HUES64 (cell line): ENCODE results near the gene SYNGR1.
A peak's percentile ranks its signal among the peaks of the same experiment; 100 is the strongest.
"Not testable (repeated sequence)": the region's sequence is repeated elsewhere in the genome, so short reads cannot be mapped to it uniquely, and the experiment has no call there.

Experiments
- H3K27ac ChIP-seq: 2 replicates; pipeline ENCODE4 v1.7.0; 2013; ENCODE audit warnings: low read depth, low read length, inconsistent platforms
- H3K27me3 ChIP-seq: 2 replicates; pipeline ENCODE4 v1.6.1; 2013; ENCODE audit warnings: mild to moderate bottlenecking, low read length; ENCODE audit not compliant: insufficient read depth
- H3K36me3 ChIP-seq: 2 replicates; pipeline ENCODE4 v1.6.1; 2013; ENCODE audit warnings: mild to moderate bottlenecking, low read length; ENCODE audit not compliant: insufficient read depth
- H3K4me1 ChIP-seq: 2 replicates; pipeline ENCODE4 v1.6.1; 2013; ENCODE audit warnings: mild to moderate bottlenecking, low read length, moderate library complexity; ENCODE audit not compliant: insufficient read depth
- H3K4me3 ChIP-seq: 2 replicates; pipeline ENCODE4 v1.5.1; 2013; ENCODE audit warnings: mild to moderate bottlenecking, low read length, moderate library complexity
- H3K9ac ChIP-seq: 2 replicates; pipeline ENCODE4 v1.6.1; 2013; ENCODE audit warnings: mild to moderate bottlenecking, low read depth, low read length
- H3K9me3 ChIP-seq: 2 replicates; pipeline ENCODE4 v1.6.1; 2013; ENCODE audit warnings: low read depth, low read length; ENCODE audit not compliant: insufficient read depth
- WGBS: fragments of 150-250, 120-280 bp; methylation state at CpG from one replicate; pipeline ENCODE4 v1.1.7; 2013; ENCODE audit warnings: missing lambda C conversion rate; 5-methylcytosine and 5-hydroxymethylcytosine counted together

The SYNGR1 gene

DNA sequence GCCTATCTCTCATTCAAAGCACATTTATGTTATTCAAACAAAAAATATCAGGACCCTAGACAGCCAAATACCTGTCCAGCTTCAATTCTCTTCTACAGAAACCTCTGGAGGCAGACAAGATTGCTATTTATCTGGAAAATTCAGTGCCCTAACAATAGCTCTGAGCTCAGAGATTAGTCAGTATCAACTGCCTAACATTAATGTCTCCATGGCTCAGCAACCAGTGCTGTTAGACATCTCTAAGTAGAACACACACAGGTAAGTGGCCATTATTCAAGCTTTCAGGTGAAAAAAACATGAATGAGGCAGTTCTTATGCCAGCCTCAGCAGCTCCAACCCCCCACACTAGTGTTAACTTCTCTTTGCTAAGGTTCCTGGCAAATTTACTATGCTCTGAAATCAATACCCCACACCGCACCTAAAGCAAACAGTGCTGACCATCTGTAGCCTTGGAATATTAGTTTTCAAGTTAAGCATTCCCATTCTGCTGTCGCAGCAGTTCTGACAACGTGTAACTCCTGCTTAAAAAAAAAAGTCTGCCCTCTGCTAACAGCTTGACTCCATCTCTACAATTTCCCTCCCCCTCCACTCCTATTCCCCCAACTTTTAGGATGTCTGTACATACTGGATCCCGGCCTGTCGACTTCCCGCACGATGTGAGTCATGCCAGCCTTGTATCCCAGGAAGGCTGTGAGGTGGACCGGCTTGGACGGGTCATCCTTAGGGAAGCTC, 31.9 kb upstream of the SYNGR1 start:
- Histone ChIP-seq H3K27ac (peak overlapping the region; percentile 99), H3K9me3 (no peaks in the 10 kb centered on the region), H3K27me3 (no peaks in the 10 kb centered on the region), H3K36me3 (peaks cover 61% of the 10 kb centered on the region), H3K9ac (peak overlapping the region; percentile 100), H3K4me3 (peak overlapping the region; percentile 92), H3K4me1 (peaks cover 12% of the 10 kb centered on the region; the same call in 1 of the 2 replicates)
- 9% methylated on average over 7 of the region's 9 CpGs for WGBS

DNA sequence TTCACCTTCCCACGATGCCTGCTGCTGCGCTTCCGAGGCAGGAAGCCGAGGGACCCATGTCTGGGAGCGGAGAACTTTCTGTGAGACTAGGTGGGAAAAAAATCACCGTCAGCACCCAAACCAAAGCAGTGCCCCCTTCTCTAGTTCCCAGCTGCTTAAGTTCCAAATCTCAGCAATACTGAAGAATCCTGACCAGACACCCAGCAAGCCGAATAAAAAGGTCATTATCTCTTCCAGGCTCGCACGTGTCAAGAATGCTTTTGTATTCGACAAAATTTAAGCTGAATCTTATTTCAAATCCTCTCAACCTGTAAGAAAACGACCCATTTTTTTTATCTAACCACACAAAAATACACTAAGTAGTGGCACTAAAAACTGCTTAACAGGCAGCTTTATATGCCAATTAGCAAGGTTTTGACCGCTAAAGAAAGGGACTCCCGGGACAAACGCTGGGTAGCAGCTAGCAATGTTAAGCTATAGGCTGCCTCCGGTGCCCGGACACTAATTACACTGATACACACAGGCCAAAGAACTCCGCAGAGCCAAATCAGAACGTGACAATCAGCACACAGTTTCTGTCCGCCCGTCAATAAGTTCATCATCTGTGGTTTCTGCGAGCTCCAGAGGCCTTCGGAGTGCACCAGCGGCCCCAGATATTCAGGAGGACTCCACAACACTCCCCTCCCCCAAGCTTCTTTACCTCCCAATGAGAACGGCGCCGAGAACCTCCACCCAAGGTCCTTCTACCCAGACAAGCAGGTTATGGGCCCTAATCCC, 31.1 kb upstream of the SYNGR1 start:
- Histone ChIP-seq H3K36me3 (peaks cover 53% of the 10 kb centered on the region), H3K4me1 (peaks cover 12% of the 10 kb centered on the region; the same call in 1 of the 2 replicates), H3K9me3 (no peaks in the 10 kb centered on the region), H3K27ac (peak overlapping the region; percentile 99), H3K9ac (peak overlapping the region; percentile 100), H3K27me3 (no peaks in the 10 kb centered on the region), H3K4me3 (peak overlapping the region; percentile 92)
- 2% methylated on average over 23 of the region's 26 CpGs for WGBS

DNA sequence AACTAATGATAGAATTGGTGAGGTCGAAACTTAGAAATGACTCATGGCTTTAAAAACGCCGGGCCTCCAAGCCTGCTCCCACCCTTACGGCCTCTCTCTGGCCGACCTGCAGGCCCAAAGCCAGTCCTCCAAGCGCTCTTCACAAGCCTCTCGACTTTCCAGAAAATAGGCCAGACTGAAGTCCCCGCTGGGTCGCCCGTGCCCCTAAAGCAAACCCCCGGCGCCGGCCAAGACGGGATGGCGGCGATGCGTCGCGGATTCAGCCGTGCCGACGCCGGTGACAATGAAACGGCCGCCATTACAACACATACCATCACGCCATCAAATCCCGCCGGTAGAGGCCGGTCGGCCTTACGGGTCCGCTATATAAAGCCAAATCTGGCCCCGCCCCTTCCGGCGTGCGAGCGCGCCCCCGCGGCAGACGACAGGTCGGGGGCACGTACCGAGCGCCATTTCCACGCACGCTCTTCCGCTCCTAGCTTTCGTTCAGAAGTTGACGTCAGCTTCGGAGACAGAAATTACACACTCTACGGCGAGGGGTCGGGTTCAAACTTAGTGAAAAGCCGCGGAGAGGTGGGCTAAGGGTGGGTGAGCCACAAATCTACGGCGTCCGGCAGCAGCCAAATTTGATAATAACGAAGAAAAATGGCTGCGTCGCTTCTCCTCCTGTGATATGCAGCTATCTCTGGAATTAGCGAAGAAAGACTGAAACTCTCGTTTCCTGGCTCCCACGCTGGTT, 30.3 kb upstream of the SYNGR1 start, which contains the start of gene RPL3:
TSS of gene RPL3 (minus strand) at position 340 of the 739 bp plus-strand sequence. CDS start at position 314, 26 bp downstream.
- Histone ChIP-seq H3K27me3 (no peaks in the 10 kb centered on the region), H3K4me1 (peaks cover 12% of the 10 kb centered on the region; the same call in 1 of the 2 replicates), H3K27ac (peak within 1 kb of the TSS; percentile 99), H3K4me3 (peak within 1 kb of the TSS; percentile 92), H3K9ac (peak within 1 kb of the TSS; percentile 100), H3K36me3 (peaks cover 46% of the 10 kb centered on the region), H3K9me3 (no peaks in the 10 kb centered on the region)
- under 1% methylated on average over 65 of the region's 65 CpGs for WGBS

DNA sequence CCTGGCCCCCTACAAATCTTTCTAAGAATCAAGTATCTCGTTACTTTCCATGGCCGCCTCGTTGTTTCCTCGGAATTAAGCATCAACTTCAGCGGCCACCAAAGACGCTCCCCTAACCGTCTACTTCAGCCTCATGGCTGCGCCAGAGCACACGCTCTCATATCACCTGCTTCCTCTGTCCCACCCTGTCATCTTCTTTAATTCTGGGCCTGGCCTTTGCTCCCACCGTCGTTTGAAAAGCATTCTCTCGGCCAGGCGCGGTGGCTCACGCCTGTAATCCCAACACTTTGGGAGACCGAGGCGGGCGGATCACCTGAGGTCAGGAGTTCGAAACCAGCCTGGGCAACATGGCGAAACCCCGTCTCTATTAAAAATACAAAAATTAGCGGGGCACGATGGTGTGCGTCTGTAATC, 29.2 kb upstream of the SYNGR1 start:
- peak overlapping the region; percentile 92 for H3K4me3 ChIP-seq
- WGBS, result 90% methylated on average over 24 of the region's 24 CpGs
- peaks cover 34% of the 10 kb centered on the region for H3K36me3 ChIP-seq
- H3K4me1 ChIP-seq, result peaks cover 12% of the 10 kb centered on the region; the same call in 1 of the 2 replicates
- not testable (repeated sequence) for H3K27me3 ChIP-seq, H3K9me3 ChIP-seq
- H3K9ac ChIP-seq, result peak overlapping the region; percentile 100
- peak overlapping the region; percentile 99; the same call in 1 of the 2 replicates for H3K27ac ChIP-seq

DNA sequence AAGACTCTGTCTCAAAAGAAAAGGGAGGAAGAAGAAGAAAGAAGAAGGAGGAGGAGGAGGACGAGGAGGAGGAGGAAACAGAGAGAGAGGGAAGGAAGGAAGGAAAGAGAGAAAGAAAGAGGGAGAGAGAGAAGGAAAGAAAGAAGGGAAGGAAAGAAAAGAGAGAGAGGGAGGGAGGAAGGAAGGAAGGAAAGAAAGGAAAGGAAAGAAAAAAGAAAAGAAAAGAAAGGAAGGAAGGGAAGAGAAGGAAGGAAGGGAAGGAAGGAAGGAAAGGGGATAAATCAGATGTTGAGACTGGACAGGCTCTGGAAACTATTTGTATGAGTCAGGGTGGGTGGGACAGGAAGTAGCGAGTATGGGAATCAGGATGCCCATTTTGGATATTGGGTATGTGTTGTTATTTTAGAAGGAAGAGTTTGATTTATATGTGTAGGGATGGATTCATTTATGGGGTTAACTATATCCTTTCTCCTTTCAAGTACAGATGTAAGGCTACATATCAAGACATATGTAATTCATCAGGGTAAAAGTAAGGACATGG, 24.3 kb upstream of the SYNGR1 start:
- Histone ChIP-seq H3K9me3 (no peaks in the 10 kb centered on the region), H3K4me1 (no peaks in the 10 kb centered on the region), H3K4me3 (no peak overlapping the region), H3K27ac (no peak overlapping the region), H3K27me3 (no peaks in the 10 kb centered on the region), H3K9ac (no peak overlapping the region), H3K36me3 (no peaks in the 10 kb centered on the region)
- 82% methylated on average over 2 of the region's 2 CpGs for WGBS

DNA sequence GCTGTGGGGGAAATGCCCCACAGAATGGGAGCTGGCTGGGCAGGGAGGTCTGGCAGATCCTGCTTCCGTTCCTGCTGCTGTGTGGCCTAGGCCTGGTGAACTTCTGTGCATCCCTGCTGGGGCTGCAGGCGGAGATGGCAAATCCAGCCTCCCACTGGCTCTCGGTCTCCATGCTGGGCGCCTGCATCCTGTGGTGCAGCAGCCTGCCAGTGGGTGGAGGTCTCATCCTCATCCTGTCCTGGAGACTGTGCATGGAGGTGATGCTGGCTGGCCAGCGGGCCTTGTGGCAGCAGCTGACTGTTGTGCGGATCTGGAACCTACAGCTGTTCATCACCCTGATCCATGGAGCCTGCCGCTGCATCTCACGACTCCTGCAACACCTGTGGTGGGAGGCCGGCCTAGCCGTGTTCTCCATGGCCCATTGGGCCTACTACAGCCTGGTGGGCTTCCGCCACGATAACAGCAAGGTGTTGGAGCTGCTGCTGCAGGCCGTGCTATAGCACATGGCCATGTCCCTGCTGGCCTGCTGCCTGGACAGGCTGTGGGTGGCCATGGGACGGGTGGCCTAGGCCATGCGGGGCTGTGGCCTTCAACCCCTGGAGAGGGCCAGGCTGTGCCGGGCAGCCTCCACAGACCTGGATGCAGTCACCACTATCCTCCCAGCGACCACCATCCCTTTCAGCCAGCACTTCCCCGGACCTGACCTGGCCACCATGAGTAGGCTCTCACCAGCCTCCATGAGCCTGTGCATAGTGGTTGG, 21.6 kb upstream of the SYNGR1 start:
- H3K27ac ChIP-seq, result no peak overlapping the region
- H3K27me3 ChIP-seq, result no peaks in the 10 kb centered on the region
- no peaks in the 10 kb centered on the region for H3K4me1 ChIP-seq
- no peaks in the 10 kb centered on the region for H3K36me3 ChIP-seq
- 95% methylated on average over 18 of the region's 18 CpGs for WGBS
- no peak overlapping the region for H3K4me3 ChIP-seq
- no peaks in the 10 kb centered on the region for H3K9me3 ChIP-seq
- no peak overlapping the region for H3K9ac ChIP-seq

DNA sequence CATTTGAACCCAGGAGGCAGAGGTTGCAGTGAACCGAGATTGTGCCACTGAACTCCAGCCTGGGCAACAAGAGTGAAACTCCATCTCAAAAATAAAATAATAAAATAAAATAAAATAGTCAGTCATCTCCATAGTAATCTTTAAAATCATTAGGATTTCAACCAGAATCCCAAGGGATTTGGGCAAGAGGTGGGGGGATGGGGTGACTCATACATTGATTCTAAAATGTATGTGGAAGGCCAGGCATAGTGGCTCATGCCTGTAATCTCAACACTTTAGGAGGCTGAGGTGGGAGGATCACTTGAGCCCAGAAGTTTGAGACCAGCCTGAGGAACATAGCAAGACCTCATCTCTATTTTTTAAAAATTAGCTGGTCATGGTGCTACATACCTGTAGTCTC, 19.2 kb upstream of the SYNGR1 start:
- not testable (repeated sequence) for H3K36me3 ChIP-seq, H3K4me1 ChIP-seq, H3K27me3 ChIP-seq, H3K4me3 ChIP-seq, H3K9ac ChIP-seq, H3K9me3 ChIP-seq, H3K27ac ChIP-seq
- no CpG with 5 or more reads among the region's 1 CpG for WGBS

DNA sequence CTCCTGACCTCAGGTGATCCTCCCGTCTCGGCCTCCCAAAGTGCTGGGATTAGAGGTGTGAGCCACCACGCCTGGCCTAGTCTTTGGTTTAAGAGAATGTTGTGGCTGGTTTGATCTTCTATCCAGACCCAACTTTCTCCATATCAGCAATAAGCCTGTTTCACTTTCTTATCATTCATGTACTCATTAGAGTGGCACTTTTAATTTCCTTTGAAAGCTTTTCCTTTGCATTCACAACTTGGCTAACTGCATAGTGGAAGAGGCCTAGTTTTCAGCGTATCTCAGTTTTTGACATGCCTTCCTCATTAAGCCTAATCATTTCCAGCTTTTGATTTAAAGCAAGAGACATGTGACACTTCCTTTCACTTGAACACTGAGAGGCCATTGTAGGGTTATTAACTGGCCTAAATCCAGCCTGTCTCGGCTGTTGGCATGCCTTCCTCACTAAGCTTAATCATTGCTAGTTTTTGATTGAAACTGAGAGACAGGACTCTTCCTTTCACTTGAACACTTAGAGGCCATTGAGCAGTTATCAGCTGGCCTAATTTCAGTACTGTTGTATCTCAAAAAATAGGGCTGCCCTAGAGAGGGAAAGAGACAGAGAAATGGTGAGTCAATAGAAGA, 17.2 kb upstream of the SYNGR1 start:
- Histone ChIP-seq H3K36me3 (no peaks in the 10 kb centered on the region), H3K4me1 (no peaks in the 10 kb centered on the region), H3K4me3 (no peak overlapping the region), H3K27me3 (no peaks in the 10 kb centered on the region), H3K27ac (no peak overlapping the region), H3K9me3 (no peaks in the 10 kb centered on the region), H3K9ac (no peak overlapping the region)
- 94% methylated on average over 5 of the region's 5 CpGs for WGBS

DNA sequence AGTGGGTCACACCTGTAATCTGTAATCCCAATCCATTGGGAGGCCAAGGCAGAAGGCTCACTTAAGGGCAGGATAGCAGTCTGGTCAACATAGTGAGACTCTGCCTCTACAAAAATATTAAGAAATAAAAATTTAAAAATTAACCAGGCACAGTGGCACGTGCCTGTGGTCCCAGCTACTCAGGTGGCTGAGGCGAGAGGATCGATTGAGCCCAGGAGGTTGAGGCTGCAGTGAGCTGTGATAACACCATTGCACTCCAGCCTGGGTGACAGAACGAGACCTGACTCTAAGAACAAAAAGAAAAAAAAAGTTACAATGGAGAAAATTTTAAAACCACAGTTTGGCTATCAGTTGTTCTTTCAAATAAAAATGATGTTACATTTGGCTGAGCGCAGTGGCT, 13.4 kb upstream of the SYNGR1 start:
- H3K4me1 ChIP-seq, result no peaks in the 10 kb centered on the region
- H3K4me3 ChIP-seq, result no peak overlapping the region
- no peaks in the 10 kb centered on the region for H3K27me3 ChIP-seq
- H3K9me3 ChIP-seq, result no peaks in the 10 kb centered on the region
- H3K27ac ChIP-seq, result no peak overlapping the region
- WGBS, result 90% methylated on average over 5 of the region's 5 CpGs
- no peaks in the 10 kb centered on the region for H3K36me3 ChIP-seq
- no peak overlapping the region for H3K9ac ChIP-seq

DNA sequence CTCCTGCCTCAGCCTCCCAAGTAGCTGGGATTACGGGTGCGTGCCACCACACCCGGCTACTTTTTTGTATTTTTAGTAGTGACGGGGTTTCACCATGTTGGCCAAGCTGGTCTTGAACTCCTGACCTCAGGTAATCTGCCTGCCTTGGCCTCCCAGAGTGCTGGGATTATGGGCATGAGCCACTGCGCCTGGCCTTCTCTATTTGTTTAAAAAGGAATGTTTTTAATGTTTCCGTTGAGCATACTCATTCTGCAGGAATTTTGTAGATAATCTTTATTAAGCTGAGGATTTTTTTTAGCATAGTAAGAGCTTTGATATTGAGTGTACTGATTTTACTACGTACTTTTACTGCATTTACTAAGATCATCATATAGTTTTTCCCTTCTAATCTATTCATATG, 10.0 kb upstream of the SYNGR1 start:
- H3K4me1 ChIP-seq, H3K9me3 ChIP-seq, H3K36me3 ChIP-seq, H3K9ac ChIP-seq, H3K4me3 ChIP-seq, H3K27ac ChIP-seq, H3K27me3 ChIP-seq: not testable (repeated sequence)
- 95% methylated on average over 6 of the region's 7 CpGs for WGBS
